GM19452 (cell line): ENCODE data around the gene CSN2.
"Not testable (repeated sequence)": the region's sequence is repeated elsewhere in the genome, so short reads cannot be mapped to it uniquely, and the experiment has no call there.

Source experiments
- ATAC-seq: cut with Tn5 transposase; IDR thresholded peaks from one replicate; pipeline ENCODE4 v1.9.1; 2021; ENCODE audit not compliant: unreplicated experiment

Gene CSN2, protein sequence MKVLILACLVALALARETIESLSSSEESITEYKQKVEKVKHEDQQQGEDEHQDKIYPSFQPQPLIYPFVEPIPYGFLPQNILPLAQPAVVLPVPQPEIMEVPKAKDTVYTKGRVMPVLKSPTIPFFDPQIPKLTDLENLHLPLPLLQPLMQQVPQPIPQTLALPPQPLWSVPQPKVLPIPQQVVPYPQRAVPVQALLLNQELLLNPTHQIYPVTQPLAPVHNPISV

DNA sequence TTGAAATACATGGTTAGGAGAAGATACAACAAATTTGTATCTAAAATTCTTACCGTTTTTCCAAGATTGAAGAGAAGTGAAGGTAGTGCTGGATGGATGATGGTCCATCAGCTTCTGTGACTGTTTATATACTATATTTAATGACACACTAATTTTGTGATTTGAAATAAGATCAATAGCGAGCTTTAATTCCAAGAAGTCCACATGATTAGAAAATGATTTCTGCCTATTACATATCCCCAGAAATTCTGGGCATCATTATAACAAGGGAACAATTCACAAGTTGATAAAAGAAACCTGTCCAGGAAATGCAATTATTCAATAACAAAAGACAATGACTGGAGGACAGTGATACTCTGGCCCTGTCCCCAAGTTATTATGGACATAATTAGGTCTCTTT, at the start of gene CSN2:
TSS of gene CSN2 (minus strand) at position 101 of the 400 bp plus-strand sequence. CDS start 4,733 bp downstream, outside the sequence.
- ATAC-seq, result no peak

DNA sequence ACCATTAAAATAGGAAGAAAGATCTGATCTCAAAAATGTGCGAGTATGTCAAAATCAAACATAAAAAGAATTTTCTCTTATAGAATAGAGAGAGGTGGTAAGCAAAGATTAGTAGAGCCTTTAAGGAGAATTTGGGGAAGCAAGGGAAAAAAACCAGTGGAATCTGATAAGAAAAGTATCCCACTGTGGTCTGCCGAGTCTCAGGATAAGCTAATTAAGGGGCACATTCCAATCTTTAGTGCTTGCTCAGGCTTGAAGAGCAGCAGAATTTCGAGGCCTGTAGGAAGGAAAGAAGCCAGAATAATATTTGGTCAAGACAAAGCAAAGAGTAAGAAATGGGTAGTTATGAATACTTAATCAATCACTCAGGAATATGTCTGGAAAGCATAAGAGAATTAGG, 43.2 kb upstream of the CSN2 start:
- no peak for ATAC-seq

DNA sequence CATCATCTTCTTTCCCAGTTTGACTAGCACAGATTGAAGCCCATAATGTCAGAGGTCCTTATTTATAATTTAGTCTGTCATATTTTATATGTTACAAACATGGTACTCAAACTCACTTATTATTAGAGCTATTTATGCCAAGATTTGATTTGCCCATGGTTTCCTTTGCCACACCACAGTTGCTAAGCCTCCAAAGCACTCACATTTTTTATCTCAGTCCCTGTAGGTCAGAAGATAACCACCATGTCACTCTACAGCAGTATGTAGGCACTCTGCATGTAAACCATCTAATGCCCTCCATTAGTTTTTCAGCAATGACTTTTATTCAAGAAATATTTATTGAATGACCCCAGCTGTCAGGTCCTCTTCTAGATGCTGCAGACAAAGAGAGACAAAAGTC, 37.0 kb upstream of the CSN2 start:
- no peak for ATAC-seq

DNA sequence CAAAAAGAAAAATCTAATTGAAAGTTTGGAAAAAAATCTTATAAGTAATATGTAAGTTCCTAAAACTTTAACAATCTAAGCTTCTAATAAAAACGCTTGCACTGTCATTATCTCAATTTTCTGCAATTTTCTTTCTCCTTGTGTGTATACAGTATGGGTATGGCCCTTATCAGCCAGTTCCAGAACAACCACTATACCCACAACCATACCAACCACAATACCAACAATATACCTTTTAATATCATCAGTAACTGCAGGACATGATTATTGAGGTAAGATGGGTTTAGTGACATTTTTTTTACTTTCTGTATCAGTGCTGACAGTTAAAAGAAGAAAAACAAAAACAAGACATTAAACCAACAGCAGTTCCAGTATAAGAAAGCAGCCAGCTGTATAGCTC, 35.2 kb upstream of the CSN2 start:
- ATAC-seq, result no peak

DNA sequence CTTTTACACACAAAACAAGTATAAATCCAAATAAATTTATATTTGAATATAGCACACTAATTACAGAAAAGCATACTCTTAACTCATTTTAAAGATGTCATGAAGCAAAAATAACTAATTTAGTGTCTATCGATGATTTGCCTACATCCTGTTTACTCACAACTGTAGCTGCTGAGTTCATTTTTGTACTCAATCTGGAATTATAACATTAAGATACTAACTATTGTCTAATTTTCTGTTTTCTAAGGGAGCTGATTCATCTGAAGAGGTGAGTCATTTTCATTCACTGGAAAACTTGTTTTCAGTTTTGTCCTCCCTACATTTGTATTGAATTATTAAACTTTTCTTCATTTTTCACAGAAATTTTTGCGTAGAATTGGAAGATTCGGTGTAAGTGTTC, 33.9 kb upstream of the CSN2 start:
- no peak for ATAC-seq

DNA sequence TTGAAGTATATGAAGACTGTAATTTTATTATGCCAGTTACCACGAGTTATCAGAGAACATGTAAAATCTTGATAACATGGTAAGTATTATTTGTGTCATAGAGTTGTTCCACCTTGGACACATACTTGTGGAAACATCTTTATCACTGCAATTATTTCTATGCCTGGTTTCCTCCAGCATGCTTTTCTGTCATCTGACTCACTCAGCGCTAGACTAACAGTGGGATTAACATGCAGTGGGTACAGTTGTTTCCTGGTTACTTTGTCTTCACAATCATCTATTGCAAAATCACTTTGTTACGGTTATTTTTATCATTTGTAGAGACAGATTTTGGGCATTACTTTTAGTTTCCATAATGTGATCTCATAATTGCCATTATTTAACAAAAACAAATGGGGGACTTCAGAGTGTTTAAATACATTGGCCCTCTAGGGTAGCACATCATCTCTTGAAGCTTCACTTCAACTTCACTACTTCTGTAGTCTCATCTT, 30.0 kb upstream of the CSN2 start, which contains the start of gene STATH:
TSS of gene STATH (plus strand) at position 441 of the 491 bp plus-strand sequence. CDS start 2,472 bp downstream, outside the sequence.
- no peak for ATAC-seq

DNA sequence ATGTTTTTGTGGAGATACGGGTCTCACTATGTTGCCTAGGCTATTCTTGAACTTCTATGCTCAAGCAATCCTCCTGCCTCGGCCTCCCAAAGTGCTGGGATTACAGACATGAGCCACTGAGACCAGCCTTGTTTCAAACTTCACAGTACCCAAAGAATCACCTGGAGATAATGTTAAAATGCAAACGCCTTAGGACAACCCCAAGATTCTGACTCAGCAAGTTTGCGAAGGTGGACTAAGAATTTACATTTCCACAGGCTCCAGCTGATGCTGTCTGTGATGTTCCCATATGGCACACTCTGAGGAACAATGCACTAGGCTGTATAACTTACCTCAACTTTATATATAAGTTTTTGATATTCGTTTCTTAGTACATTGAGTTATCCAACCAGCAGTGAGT, 29.3 kb upstream of the CSN2 start:
- no peak for ATAC-seq

DNA sequence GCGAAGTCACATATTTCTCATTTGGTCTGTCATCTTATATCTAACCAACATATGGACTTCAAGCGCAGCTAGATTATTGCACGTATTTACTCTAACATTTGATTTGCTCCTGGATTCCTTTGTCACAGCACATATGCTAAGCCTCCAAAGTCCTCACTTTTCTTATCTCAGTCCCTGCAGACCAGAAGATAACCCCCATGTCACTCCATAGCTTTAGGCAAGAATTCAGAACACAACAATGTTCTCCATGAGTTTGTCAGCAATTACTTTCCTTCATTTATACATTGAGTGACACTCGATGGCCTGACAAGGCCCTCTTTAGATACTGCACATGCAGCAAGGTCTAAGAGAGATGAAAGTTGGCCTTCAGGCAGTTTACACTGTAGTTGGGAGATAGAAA, 25.5 kb upstream of the CSN2 start:
- no peak for ATAC-seq

DNA sequence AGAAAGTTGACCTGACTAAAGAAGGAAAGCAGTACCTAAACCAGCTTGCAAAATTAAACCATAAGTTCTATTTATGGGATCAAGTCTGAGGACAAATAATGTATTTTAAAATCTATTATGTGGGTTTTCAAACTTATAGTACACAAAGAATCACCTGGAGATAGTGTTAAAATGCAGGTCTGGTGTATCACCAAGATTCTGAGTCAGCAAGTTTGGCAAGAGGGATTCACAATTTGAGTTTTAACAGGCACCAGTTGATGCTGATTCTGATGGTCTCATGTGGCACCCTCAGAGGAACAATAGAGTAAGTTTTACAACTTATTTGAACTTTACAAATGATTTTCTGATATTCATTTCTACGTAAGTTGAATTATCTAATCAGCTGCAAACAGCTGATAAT, 21.1 kb upstream of the CSN2 start:
- ATAC-seq, result no peak

DNA sequence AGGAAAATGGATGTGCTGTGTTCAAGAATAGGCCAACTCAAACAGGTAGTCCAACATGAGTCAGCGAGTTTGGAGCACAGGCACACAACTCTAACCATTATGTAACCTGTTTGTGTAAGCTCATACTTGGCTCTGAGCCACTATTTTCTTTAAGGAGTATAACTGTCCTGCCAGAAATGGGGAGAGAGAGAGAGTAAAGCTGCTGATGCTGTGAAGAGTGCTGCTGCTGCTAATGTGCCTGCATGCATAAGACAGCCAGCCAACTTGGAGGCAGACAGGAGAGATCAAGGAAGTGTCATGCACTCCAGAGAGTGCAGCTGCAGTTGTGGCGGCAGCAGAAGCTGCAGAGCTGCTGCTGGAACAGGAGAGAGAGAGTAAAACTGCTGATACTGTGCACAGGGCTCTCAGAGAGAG, 18.5 kb upstream of the CSN2 start:
- ATAC-seq, result no peak

DNA sequence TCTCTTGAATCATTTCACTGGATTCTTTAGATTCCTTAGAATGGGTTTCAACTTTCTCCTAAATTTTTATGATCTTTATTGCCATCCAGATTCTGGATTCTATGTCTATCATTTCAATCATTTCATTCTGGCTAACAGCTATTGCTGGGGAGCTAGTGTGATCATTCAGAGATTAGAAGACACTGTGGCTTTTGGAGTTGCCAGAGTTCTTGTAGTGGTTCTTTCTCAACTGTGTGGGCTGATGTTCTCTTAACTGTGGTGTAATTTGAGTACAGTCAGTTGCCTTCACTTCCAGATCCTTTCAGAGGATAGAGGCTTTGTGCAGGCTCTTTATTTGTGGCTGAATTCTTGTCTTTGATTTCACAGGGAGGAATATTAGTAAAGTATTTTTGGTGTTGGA, 12.1 kb upstream of the CSN2 start:
- no peak for ATAC-seq

DNA sequence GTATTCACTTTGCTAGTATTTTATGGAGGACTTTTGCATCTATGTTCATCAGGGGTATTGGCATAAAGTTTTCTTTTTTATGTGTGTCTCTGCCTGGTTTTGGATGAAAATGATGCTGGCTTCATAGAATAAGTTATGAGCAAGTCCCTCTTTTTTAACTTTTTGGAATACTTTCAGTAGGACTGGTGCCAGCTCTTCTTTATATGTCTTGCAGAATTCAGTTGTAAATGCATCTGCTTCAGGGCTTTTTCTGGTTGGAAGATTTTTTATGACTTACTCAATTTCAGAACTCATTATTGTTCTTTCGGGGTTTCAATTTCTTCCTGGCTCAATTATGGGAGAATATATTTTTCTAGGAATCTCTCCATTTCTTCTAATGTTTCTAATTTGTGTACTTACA, 9.1 kb upstream of the CSN2 start:
- no peak for ATAC-seq

DNA sequence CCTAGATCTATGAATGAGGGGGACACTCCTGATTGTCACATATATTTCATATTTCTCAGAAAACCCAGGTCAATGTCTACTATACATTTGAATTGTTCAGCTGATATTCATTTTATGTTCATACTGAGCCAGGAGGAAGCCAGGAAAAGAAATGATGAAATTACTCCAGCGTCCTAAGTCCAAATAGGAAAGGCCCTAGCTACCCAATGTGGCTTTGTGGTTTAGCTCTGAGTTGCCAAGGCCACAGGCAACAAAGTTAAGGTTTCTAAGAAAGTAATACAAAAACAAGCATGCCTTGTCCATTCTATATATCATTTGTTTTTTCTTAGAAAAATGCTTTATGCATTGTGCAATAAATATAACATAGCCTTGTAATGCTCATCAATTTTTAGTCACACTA, 4.5 kb upstream of the CSN2 start:
- no peak for ATAC-seq

DNA sequence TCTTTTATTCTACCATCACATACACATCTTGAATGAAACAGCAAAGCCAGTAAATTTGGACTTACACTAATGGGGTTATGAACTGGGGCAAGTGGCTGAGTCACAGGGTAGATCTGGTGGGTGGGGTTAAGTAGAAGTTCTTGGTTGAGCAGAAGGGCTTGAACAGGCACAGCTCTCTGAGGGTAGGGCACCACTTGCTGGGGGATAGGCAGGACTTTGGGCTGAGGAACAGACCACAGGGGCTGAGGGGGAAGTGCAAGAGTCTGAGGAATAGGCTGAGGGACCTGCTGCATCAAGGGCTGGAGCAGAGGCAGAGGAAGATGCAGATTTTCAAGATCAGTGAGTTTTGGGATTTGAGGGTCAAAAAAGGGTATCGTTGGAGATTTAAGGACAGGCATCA, 8.3 kb downstream of the CSN2 start:
- ATAC-seq, result no peak

DNA sequence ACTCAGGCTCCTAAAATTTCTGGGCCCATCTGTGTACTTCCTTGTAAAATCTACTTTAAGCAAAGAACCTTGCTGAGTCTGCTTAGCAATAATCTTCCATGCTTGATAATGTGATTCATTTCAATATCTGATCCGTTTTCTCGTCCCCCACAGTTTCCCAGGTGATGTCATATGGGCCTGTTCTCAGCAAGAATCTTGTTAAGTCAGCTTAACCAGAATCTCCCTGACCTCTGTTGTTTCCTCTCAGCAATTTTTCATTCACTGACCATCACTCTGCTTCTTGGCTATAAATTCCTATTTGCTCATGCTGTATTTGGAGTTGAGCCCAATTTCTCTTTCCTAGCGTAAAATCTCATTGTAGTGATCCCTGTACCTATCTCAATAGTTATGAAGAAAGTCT, 13.9 kb downstream of the CSN2 start:
- ATAC-seq, result no peak

DNA sequence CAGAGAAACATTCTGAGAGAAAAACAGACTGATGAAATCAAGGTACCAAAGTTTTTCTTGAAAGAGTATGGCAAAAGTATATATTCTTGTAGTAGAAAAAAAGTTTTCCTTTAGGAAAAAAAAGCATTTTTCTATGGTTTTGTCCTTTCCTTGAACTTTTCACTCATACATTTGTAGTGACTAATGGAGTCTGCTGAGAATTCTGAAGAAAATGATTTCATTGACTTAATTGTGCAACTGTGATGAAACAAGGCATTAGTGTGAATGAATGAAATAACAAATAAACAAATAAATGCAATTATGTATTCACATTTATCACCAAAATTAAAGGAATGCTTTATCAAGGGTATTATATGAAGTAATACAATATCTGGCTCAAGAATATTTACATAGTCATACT, 29.0 kb downstream of the CSN2 start:
- ATAC-seq, result no peak

DNA sequence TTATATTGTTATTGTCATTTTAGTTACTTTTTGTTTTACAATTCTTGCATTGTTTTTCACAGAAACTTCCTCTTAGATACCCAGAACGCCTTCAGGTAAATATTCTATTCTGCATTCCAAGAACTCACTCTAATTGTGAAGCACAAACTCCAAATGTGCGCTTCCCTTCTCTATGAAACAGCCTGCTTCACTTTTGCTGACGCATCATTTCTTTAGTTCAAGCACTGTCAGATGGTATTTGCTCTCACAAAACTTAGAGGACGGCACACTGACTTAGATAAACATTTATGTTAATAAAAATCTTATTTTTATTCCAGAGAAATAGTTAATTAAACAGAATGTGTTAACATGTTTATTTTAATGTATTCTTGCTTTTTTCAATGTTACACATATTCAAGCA, 31.4 kb downstream of the CSN2 start:
- no peak for ATAC-seq

DNA sequence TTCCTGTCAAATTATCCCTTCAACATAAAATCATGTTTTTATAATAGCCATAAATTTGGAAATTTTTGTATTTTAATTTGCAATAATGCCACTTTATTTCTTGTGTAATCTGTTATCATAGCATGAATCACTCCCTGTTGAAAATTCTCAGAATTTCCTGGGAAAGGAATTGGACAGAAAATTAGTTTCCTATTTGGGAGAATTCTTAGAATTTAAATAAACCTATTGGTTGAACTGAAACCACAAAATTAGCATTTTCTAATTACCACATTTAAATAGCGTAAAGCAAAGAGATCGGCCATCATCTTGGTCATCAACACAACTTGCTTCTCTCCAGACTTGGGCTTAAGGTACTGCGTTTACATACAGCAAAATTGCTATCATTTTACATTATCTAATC, 34.8 kb downstream of the CSN2 start, which contains the start of gene CSN1S1:
TSS of gene CSN1S1 (plus strand) at position 301 of the 400 bp plus-strand sequence. CDS start 1,488 bp downstream, outside the sequence.
- no peak for ATAC-seq

DNA sequence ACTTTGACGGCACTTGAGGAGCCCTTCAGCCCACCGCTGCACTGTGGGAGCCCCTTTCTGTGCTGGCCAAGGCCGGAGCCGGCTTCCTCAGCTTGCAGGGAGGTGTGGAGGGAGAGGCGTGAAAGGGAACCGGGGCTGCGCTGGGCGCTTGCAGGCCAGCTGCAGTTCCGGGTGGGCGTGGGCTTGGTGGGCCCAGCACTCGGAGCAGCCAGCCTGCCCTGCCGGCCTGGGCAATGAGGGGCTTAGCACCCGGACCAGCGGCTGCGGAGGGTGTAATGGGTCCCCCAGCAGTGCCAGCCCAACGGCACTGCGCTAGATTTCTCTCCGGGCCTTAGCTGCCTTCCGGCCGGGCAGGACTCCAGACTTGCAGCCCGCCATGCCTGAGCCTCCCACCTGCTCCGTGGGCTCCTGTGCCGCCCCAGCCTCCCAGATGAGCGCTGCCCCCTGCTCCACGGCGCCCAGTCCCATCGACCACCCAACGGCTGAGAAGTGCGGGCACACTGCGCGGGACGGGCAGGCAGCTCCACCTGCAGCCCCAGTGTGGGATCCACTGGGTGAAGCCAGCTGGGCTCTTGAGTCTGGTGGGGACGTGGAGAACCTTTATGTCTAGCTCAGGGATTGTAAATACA, 41.6 kb downstream of the CSN2 start:
- ATAC-seq, result not testable (repeated sequence)

DNA sequence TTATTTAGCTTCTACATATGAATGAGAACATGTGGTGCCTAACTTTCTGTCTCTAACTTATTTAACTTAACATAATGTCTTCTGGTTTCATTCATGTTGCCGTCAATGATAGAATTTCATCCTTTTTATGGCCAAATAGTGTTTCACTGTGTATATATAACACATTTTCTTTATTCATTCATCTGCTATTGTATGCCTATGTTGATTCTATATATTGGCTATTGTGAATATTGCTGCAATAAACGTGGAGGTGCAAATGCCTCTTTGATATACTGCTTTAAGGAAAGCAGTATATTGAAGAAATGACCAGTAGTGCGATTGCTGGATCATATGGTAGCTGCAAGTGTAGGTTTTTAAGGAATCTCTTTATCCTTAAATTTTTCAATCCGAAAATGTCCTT, 44.7 kb downstream of the CSN2 start:
- no peak for ATAC-seq

DNA sequence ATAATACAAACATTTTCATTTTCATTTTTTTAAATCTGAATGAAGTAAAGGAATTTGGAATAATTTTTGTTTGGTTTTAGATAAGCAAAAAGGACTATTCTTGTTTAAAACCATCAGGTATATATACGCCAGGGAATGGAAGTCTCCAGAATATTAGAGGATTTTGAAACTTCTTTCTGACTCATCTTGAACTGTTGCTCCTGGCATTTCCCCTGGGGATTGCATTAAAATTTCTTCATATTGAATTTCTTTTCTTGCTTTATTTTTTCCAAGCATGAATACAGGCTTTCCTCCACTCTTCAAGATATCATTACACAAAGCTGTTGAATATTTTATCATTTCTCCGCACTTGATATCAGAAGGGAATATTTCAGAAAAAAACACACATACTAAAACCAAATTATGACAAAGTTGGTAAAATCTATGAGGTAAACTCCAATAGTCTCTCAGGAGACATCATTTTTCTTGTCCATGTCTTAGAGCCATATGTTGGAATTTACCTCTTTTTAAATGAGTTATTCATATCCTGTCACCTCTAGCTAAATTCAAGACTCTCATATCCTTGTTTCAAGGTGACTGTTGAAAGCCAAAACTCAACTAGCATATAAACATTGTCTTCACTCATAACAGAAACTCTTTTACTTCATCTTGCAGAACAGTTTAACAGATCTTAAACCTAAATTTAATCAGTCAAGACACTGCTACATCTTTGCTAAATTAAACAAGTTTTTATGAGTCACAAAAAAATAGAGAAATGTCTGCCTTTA, 55.3 kb downstream of the CSN2 start:
- peak; percentile 77 for ATAC-seq

DNA sequence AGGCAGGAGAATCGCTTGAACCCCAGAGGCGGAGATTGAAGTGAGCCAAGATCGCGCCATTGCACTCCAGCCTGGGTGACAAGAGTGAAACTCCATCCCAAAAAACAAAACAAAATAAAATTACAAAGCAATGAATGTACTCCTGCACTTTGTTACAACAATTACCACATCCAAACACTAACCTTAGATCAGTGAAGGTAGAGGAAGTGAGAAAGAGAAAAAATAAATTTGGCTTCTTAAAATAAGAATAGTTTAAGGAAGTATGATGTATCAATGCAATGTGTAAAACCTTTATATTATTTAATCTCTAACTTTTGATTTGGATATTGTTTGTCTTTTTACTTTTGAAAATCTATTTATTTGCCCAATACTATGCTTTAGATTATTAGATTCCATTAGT, 56.3 kb downstream of the CSN2 start:
- ATAC-seq, result no peak
